SK-N-SH (cell line): ENCODE measurements around the gene AFM. TPM values are rescaled to one million over a fixed set of nuclear protein-coding genes. Genes with fewer than 3 reads are reported as not detected.

ENCODE experiments used
- CTCF ChIA-PET: fragments of 300-600, 350-600 bp; formaldehyde crosslinking; extraction: SDS; loops from one replicate; lab custom pipeline; 2021; lab: Yijun Ruan, JAX
- POLR2A ChIA-PET: fragments of 350-600 bp; sonication (Branson Sonifier 250); formaldehyde crosslinking; extraction: SDS; loops from one replicate; lab custom pipeline; 2020; ENCODE audit warnings: antibody characterized with exemption, inconsistent platforms; lab: Yijun Ruan, JAX
- DNase-seq: peaks from one replicate; pipeline ENCODE4 v3.0.0; 2012
- H2AFZ ChIP-seq: fragments of 200-600 bp; sonication (generic); 2 replicates; pipeline ENCODE4 v1.8.1; 2016; ENCODE audit warnings: antibody characterized with exemption, mild to moderate bottlenecking, low read depth
- H3F3A ChIP-seq: fragments of 200-600 bp; sonication (generic); replicated peaks from 2 replicates; pipeline ENCODE3; 2016; ENCODE audit warnings: antibody characterized with exemption, mild to moderate bottlenecking; ENCODE audit not compliant: insufficient read depth
- H3K27ac ChIP-seq, 2 experiments: fragments of 200-500 bp in 1 of 2; fragments of 200-600 bp in 1 of 2; sonication (Bioruptor generic) in 1 of 2; sonication (generic), shearing (Covaris generic) in 1 of 2; 2 replicates each; pipeline versions ENCODE4 v1.5.1 to v1.6.1; 2014 to 2016; ENCODE audit warnings: low read depth in 2 of 2, inconsistent platforms in 1 of 2, low read length in 1 of 2, mild to moderate bottlenecking in 1 of 2, mixed read lengths in 1 of 2
- H3K27me3 ChIP-seq: fragments of 200-600 bp; sonication (generic), shearing (Covaris generic); 2 replicates; pipeline ENCODE4 v1.6.1; 2016; ENCODE audit warnings: mixed run types; ENCODE audit not compliant: insufficient read depth
- H3K36me3 ChIP-seq, 2 experiments: fragments of 200-500 bp in 1 of 2; fragments of 200-600 bp in 1 of 2; sonication (Bioruptor generic) in 1 of 2; sonication (generic) in 1 of 2; replicated peaks in 1 of 2; 2 replicates each; pipeline versions ENCODE3 to v1.5.1; 2014 to 2016; ENCODE audit warnings: low read length in 1 of 2, mild to moderate bottlenecking in 1 of 2; ENCODE audit not compliant: insufficient read depth in 2 of 2, control insufficient read depth in 1 of 2
- H3K4me1 ChIP-seq, 2 experiments: fragments of 200-500 bp in 1 of 2; fragments of 200-600 bp in 1 of 2; sonication (Bioruptor generic) in 1 of 2; sonication (generic), shearing (Covaris generic) in 1 of 2; 2 replicates each; pipeline versions ENCODE4 v1.5.1 to v1.6.1; 2014 to 2016; ENCODE audit warnings: low read depth in 1 of 2, low read length in 1 of 2, mixed run types in 1 of 2; ENCODE audit not compliant: insufficient read depth in 2 of 2, control insufficient read depth in 1 of 2
- H3K4me2 ChIP-seq: fragments of 200-600 bp; sonication (generic), shearing (Covaris generic); 2 replicates; pipeline ENCODE4 v1.6.1; 2017; ENCODE audit warnings: mixed run types
- H3K4me3 ChIP-seq, 2 experiments: fragments of 200-500 bp in 1 of 2; fragments of 200-600 bp in 1 of 2; sonication (Bioruptor generic) in 1 of 2; sonication (generic), shearing (Covaris generic) in 1 of 2; 2 replicates each; pipeline versions ENCODE4 v1.5.1 to v1.8.1; 2014 to 2016; ENCODE audit warnings: low read depth in 2 of 2, inconsistent platforms in 1 of 2, low read length in 1 of 2, mild to moderate bottlenecking in 1 of 2, mixed read lengths in 1 of 2, moderate library complexity in 1 of 2
- H3K79me2 ChIP-seq: fragments of 200-600 bp; sonication (generic); 2 replicates; pipeline ENCODE4 v1.8.1; 2017; ENCODE audit warnings: mild to moderate bottlenecking; ENCODE audit not compliant: insufficient read depth
- H3K9ac ChIP-seq: fragments of 200-600 bp; sonication (generic); 2 replicates; pipeline ENCODE4 v1.6.1; 2017; ENCODE audit warnings: mixed run types
- H3K9me2 ChIP-seq: fragments of 200-600 bp; sonication (generic); 2 replicates; pipeline ENCODE4 v1.6.1; 2017; ENCODE audit warnings: mixed run types
- H3K9me3 ChIP-seq: fragments of 200-600 bp; sonication (generic); 2 replicates; pipeline ENCODE4 v1.6.1; 2017; ENCODE audit warnings: mixed run types, mild to moderate bottlenecking, moderate library complexity
- H4K20me1 ChIP-seq: fragments of 200-600 bp; sonication (generic); 2 replicates; pipeline ENCODE4 v1.6.1; 2017; ENCODE audit warnings: mild to moderate bottlenecking, mixed run types; ENCODE audit not compliant: insufficient read depth
- CHD2 ChIP-seq: fragments of 150-350 bp; IDR thresholded peaks from 2 replicates; pipeline ENCODE4 v1.6.1; 2018; ENCODE audit warnings: low read length; ENCODE audit not compliant: partially characterized antibody
- CTCF ChIP-seq: fragments of 200-600 bp; sonication (generic); IDR thresholded peaks from 2 replicates; pipeline ENCODE4 v1.6.1; 2017; ENCODE audit warnings: antibody characterized with exemption, mild to moderate bottlenecking, moderate library complexity
- FOSL2 ChIP-seq: IDR thresholded peaks from 2 replicates; pipeline ENCODE4 v1.4.0; 2012; ENCODE audit warnings: low read depth, mild to moderate bottlenecking, moderate library complexity, borderline replicate concordance
- FOXJ3 ChIP-seq: sonication (generic); formaldehyde crosslinking; IDR thresholded peaks from 2 replicates; pipeline ENCODE4 v1.5.1; 2020; ENCODE audit warnings: mild to moderate bottlenecking, missing genetic modification reagents
- GABPA ChIP-seq: IDR thresholded peaks from 2 replicates; pipeline ENCODE4 v1.4.0; 2012; ENCODE audit warnings: low read depth, mild to moderate bottlenecking
- JUND ChIP-seq: IDR thresholded peaks from 2 replicates; pipeline ENCODE4 v1.4.0; 2012
- MXI1 ChIP-seq: IDR thresholded peaks from 2 replicates; pipeline ENCODE4 v1.6.1; 2012; ENCODE audit warnings: mild to moderate bottlenecking, low read depth, low read length, improper control_type of control experiment
- NFIC ChIP-seq: IDR thresholded peaks from 2 replicates; pipeline ENCODE4 v1.4.0; 2012; ENCODE audit warnings: borderline replicate concordance
- NRF1 ChIP-seq: IDR thresholded peaks from 2 replicates; pipeline ENCODE4 v1.6.1; 2012; ENCODE audit warnings: low read depth, mild to moderate bottlenecking, low read length
- POLR2AphosphoS5 ChIP-seq: IDR thresholded peaks from 2 replicates; pipeline ENCODE4 v1.6.1; 2012; ENCODE audit warnings: low read depth, low read length
- RAD21 ChIP-seq: IDR thresholded peaks from 2 replicates; pipeline ENCODE4 v1.6.1; 2012; ENCODE audit warnings: mild to moderate bottlenecking, low read length
- RXRA ChIP-seq: IDR thresholded peaks from 2 replicates; pipeline ENCODE4 v1.4.0; 2012; ENCODE audit warnings: low read depth, mild to moderate bottlenecking, borderline replicate concordance
- TAF1 ChIP-seq: IDR thresholded peaks from 2 replicates; pipeline ENCODE4 v1.6.1; 2012; ENCODE audit warnings: low read depth, mild to moderate bottlenecking, low read length, moderate library complexity, borderline replicate concordance
- TCF12 ChIP-seq: IDR thresholded peaks from 2 replicates; pipeline ENCODE4 v1.4.0; 2012
- USF1 ChIP-seq: IDR thresholded peaks from 2 replicates; pipeline ENCODE4 v1.4.0; 2012; ENCODE audit warnings: low read depth, borderline replicate concordance
- YY1 ChIP-seq: IDR thresholded peaks from 2 replicates; pipeline ENCODE4 v1.4.0; 2012; ENCODE audit warnings: low read depth, mild to moderate bottlenecking
- WGBS: methylation state at CpG from one replicate; pipeline ENCODE4 v1.1.6; 2017; ENCODE audit warnings: low lambda C conversion rate; 5-methylcytosine and 5-hydroxymethylcytosine counted together
- polyA plus RNA-seq, 3 experiments: library from polyadenylated mRNA; depleted of rRNA; stranded (reverse); fragments of >200 nt; gene quantifications; 2 replicates each; pipeline ENCODE4 v1.2.3, GENCODE V29; 2012
- TF ChIP-seq, protein P1 (sequence below): IDR thresholded peaks from 2 replicates; pipeline ENCODE4 v1.4.0; 2012; ENCODE audit warnings: low read depth
- TF ChIP-seq, protein P2 (sequence below): fragments of 150-350 bp; IDR thresholded peaks from 2 replicates; pipeline ENCODE4 v1.6.1; 2017; ENCODE audit warnings: antibody characterized with exemption, low read length, low read depth, borderline replicate concordance

The AFM gene
- polyA plus RNA-seq, 1 of the 3 experiments (the other 2 are of a cell fraction), result not detected

- Histone ChIP-seq H3K36me3 (no peaks in the 10 kb centered on the region), H3K27me3 (peaks cover 6% of the 10 kb centered on the region; the same call in 1 of the 2 replicates), H4K20me1 (no peaks in the 10 kb centered on the region), H3K4me3 (no peak overlapping the region), H3K79me2 (no peaks in the 10 kb centered on the region), H3F3A (no peaks in the 10 kb centered on the region), H3K27ac (no peak overlapping the region), H3K4me1 (no peaks in the 10 kb centered on the region), H3K9me3 (no peaks in the 10 kb centered on the region), H3K9me2 (no peaks in the 10 kb centered on the region), H3K9ac (no peak overlapping the region)
- POLR2A ChIA-PET, result no interaction called here
- WGBS, result 15% methylated on average over 3 of the region's 3 CpGs
- TF ChIP-seq RAD21, result peak; percentile 5; the same call in 1 of the 2 replicates
- TF ChIP-seq NFIC, result no peak
- TF ChIP-seq CTCF, result peak; percentile 58
- TF ChIP-seq, all 33 proteins: peak for 2
- H3K4me2 ChIP-seq, result no peak overlapping the region
- no peak overlapping the region for H2AFZ ChIP-seq
- peak; percentile 12 for DNase-seq
- CTCF ChIA-PET, result interaction anchor here (1.7 to 3.7 kb wide), 2 partner anchors 10 to 11 kb away, joined by 3 to 17 read pairs; no protein-coding TSS in a partner anchor
Observed at GRCh38 chr4:73434311-73434710, 47.2 kb upstream of the AFM start.

DNA sequence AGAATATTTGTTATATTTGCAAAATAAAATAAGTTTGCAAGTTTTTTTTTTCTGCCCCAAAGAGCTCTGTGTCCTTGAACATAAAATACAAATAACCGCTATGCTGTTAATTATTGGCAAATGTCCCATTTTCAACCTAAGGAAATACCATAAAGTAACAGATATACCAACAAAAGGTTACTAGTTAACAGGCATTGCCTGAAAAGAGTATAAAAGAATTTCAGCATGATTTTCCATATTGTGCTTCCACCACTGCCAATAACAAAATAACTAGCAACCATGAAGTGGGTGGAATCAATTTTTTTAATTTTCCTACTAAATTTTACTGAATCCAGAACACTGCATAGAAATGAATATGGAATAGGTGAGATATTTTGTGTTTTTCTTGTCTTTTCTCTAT is 45.6 kb upstream of the AFM start, which contains the start of gene AFP:
TSS of gene AFP (plus strand) at position 238 of the 400 bp plus-strand sequence. CDS start at position 280, 42 bp downstream.
- no peaks in the 10 kb centered on the region for H3K36me3 ChIP-seq
- TF ChIP-seq TCF12 (no peak), POLR2AphosphoS5 (no peak), JUND (no peak), FOXJ3 (no peak), FOSL2 (no peak), MXI1 (no peak), USF1 (no peak), RXRA (no peak), CTCF (no peak), TAF1 (no peak), CHD2 (no peak), YY1 (no peak), NRF1 (no peak), GABPA (no peak)
- TF ChIP-seq, protein P1, sequence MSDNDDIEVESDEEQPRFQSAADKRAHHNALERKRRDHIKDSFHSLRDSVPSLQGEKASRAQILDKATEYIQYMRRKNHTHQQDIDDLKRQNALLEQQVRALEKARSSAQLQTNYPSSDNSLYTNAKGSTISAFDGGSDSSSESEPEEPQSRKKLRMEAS, result no peak
- TF ChIP-seq, protein P2, sequence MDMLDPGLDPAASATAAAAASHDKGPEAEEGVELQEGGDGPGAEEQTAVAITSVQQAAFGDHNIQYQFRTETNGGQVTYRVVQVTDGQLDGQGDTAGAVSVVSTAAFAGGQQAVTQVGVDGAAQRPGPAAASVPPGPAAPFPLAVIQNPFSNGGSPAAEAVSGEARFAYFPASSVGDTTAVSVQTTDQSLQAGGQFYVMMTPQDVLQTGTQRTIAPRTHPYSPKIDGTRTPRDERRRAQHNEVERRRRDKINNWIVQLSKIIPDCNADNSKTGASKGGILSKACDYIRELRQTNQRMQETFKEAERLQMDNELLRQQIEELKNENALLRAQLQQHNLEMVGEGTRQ, result no peak
- H3F3A ChIP-seq, result no peaks in the 10 kb centered on the region
- H3K9me2 ChIP-seq, result no peaks in the 10 kb centered on the region
- no peak within 1 kb of the TSS for H3K27ac ChIP-seq
- H3K9me3 ChIP-seq, result no peaks in the 10 kb centered on the region
- H3K9ac ChIP-seq, result no peak within 1 kb of the TSS
- CTCF ChIA-PET, result interaction anchor here (1.4 to 3.7 kb wide), 2 partner anchors 10 to 18 kb away, joined by 3 to 17 read pairs; no protein-coding TSS in a partner anchor
- no peak within 1 kb of the TSS for H2AFZ ChIP-seq
- no peak for DNase-seq
- 11% methylated on average over 1 of the region's 1 CpG for WGBS
- H3K4me2 ChIP-seq, result no peak within 1 kb of the TSS
- no peaks in the 10 kb centered on the region for H3K4me1 ChIP-seq
- POLR2A ChIA-PET, result no interaction called here
- peaks cover 7% of the 10 kb centered on the region; the same call in 1 of the 2 replicates for H3K27me3 ChIP-seq
- H4K20me1 ChIP-seq, result no peaks in the 10 kb centered on the region
- H3K4me3 ChIP-seq, result no peak within 1 kb of the TSS
- H3K79me2 ChIP-seq, result no peaks in the 10 kb centered on the region
